Activated T-cell treated with anti-CD3 and anti-CD28 coated beads, Interleukin-2, amount 50 U/mL, for 48 hours (primary cell): ENCODE measurements around the gene ABCC5.
"Not testable (repeated sequence)": the region's sequence is repeated elsewhere in the genome, so short reads cannot be mapped to it uniquely, and the experiment has no call there.

Experiments
- DNase-seq, 2 experiments: peaks; one replicate each; pipeline ENCODE4 v3.0.0-alpha.2; 2020

Gene ABCC5

DNA sequence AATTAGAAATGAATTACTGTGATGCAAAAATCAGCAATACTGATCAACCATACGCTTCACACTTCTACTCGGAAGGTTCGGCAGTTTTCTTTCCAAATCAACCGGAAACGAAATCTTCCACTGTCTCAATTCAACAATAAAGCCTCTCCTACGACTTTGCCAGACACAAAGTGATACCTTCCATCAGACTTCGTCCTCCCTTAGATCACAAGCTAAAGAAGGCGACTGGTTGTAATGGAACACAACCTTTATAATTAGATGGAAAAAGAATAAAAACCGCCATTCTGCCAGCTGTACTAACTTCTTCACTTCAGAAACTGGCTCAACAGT lies 133.6 kb downstream of the ABCC5 start:
- DNase-seq, result no peak

DNA sequence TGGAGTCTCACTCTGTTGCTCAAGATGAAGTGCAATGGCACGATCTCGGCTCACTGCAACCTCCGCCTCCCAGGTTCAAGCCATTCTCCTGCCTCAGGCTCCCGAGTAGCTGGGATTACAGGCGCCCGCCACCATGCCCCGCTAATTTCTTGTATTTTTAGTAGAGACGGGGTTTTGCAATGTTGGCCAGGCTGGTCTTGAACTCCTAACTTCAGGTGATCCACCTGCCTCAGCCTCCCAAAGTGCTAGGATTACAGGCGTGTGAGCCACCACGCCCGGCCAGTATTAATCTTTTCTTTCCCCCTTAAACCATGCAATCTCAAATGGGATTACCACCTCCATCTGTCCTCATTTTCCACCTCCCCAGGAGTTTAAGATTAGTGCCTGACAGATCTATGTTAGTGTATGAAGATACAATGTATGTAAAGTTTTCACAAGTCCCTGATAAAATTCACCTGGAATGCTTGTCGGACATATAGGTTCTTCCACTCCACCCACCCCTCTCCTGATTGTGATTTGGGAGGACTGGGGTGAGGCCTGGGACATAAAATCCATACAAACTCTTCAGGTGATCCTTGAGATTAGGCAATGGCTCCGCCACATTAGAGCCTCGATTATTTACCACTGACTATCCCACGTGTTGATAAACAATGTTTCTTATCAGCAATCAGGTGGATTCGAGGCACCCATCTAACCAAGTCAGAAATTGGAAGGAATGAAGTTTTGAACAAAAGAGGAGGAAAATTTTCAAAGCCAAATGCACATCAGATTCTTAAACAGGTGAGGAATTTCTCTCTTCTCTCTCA lies 134.2 kb downstream of the ABCC5 start:
- no peak for DNase-seq

DNA sequence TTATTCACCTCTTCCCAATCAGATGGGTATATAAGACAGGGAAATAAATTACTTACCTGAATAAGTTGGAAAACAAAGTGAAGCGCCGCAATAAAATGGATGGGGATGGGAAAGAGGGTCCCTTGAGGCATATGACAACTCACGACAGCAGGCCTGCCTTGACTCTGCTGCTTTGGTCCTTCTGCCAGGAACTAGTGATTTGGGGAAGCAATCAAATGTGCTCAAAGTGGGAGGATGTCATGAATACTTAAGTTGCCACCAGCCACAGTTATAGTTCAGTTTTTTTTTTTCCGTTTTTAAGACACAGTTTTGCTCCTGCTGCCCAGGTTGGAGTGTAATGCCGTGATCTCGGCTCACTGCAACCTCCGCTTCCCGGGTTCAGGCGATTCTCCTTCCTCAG lies 137.6 kb downstream of the ABCC5 start:
- no peak for DNase-seq

DNA sequence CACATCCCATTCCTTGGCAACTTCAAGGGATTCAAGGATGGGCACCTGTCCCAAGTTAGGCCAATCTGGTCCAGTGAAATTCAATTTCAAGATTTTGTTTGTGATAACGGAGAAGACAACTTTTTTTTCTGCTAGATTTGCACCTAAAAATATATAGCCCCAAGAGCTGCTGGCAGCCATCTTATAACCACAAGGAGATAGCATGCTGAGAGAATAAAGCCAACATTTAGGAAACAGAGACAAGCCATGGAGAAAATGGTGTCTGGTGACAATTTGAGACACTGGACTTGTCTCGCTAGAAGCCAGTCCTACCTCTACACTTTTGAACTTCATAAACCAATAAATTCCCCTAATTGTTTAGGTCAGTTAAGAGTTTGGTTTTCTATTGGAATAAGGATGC lies 138.4 kb downstream of the ABCC5 start:
- DNase-seq, result no peak

DNA sequence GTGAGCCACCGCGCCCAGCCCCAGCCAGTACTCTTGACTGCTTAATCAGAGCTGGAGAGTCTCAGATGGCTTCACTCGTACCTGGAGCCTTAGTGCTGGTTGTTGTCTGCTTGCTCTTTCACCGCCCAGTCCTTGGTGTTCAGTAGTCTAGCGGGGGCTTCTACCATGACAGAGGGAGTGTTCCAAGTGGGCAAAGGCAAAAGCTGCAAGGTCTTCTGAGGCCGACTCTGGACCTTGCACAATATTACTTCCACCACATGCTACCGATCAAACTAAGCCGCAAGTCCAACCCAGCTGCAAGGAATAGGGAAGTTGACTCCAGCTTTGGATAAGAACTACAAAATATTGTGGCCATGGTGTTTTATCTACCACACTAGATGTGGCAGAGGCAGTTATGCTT lies 139.6 kb downstream of the ABCC5 start:
- no peak for DNase-seq

DNA sequence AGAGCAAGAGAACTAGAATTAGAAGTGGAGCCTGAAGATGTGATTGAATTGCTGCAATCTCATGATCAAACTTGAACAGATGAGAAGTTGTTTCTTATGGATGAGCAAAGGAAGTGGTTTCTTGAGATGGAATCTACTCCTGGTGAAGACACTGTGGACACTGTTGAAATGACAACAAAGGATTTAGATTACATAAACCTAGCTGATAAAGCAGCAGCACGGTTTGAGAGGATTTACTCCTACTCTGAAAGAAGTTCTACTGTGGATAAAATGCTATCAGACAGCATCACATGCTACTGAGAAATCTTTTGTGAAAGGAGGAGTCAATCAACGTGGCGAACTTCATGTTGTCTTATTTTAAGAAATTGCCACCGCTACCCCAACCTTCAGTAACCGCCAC lies 140.5 kb downstream of the ABCC5 start:
- not testable (repeated sequence) for DNase-seq

DNA sequence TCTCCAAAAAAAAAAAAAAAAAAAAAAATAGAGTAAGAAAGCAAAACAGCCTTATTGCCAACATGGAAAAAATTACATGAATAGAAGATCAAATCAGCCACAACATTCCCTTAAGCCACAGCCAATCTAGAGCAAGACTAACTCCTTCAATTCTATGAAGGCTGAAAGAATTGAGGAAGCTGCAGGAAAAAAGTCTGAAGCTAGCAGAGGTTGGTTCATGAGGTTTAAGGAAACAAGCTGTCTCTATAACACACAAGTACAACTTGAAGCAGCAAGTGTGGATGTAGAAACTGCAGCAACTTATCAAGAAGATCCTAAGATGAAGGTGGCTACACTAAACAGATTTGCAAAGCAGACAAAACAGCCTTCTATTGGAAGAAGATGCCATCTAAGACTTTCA lies 142.3 kb downstream of the ABCC5 start:
- no peak for DNase-seq

DNA sequence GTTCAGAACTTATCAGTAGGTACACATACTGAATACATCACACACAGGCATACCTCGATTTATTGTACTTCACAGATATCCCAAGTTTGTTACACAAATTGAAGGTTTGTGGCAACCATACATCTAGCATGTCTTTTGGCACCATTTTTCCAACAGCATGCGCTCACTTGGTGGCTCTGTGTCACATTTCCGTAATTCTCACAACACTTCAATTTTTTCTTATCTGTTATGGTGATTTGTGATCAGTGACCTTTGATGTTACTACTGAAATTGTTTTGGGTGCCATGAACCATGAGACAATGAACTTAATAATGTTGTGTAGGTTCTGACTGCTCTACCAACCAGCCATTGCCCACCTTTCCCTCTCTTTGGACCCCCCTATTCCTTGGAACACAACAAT lies 143.8 kb downstream of the ABCC5 start:
- no peak for DNase-seq

DNA sequence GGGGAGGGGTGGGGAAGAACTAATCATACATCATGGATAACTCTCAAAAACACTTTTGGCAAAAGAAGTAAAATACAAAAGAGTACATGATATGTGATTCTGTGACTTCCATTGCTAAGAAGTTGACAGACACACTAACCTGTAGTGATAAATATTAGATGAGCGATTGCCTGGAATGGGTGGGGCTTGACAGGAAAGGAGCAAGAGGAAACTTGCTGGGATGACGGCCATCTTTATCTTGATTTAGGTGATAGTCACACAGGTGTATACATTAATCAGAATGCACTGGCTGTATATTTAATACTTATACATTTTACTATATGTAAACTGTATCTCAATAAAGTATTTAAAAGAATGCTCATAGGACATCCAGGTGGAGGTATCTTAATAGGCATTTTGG lies 146.1 kb downstream of the ABCC5 start:
- DNase-seq, result no peak

DNA sequence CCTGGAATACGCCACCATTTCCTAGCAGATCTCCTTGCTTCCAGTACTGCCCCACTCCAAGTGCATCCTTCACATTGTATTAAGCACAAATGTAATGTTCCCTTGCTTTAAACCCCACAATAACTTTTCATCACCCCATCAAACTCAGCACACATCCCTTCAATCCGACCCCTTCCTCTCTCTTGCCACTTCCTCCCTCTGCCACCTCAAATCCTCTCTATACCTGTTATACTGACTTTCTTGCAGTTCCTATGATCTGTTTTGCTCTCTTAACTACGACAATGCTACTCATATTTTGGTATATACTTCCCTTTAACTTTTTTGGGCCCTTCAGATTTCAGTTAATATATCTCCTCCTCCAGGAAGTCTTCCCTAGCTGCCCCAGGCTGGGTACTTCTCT lies 147.1 kb downstream of the ABCC5 start:
- no peak for DNase-seq
